ENCODE data around the gene SEC24B. TPM values are rescaled to one million over a fixed set of nuclear protein-coding genes. Genes with fewer than 3 reads are reported as not detected.

The SEC24B gene
- total and polyA plus RNA-seq, 2 experiments from 2014 or later, result 9.4 to 32.8 TPM

DNA sequence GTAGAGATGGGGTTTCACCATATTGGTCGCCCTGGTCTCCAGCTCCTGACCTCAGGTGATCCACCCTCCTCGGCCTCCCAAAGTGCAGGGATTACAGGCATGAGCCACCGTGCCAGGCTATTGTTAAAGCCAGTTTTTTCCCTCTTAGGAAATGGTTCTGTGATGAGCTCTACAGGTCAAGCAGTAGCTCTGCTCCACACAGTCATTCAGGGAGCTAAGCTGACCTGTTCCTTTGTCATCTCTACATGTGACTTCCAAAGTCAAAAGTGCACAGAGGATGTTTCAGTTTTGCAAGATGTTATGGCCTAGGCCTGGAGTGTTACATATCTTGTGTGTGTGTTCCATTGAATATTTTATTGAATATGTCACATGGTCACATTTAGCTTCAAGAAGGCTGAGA is 137.9 kb downstream of the SEC24B start:
- no peaks in the 10 kb centered on the region for H3K4me1 ChIP-seq (ENCODE audit: insufficient read depth)
- TF ChIP-seq ZNF462 (CRISPR knock-in tag; IDR thresholded peaks at IDR 0.05) (no peak), CREB1 (CRISPR knock-in tag; IDR thresholded peaks at IDR 0.05; ENCODE audit: low read depth) (no peak), EZH2 (IDR thresholded peaks at IDR 0.05; ENCODE audit: low read depth, unreplicated experiment) (no peak), NANOG (IDR thresholded peaks at IDR 0.05; ENCODE audit: borderline replicate concordance) (no peak), ETS1 (IDR thresholded peaks at IDR 0.05) (no peak), ZNF331 (CRISPR knock-in tag; IDR thresholded peaks at IDR 0.05; ENCODE audit: low read depth) (no peak), ZNF114 (CRISPR knock-in tag; IDR thresholded peaks at IDR 0.05) (no peak), POLR2AphosphoS5 (IDR thresholded peaks at IDR 0.05; ENCODE audit: low read depth) (no peak), CTCF (conservative IDR thresholded peaks at IDR 0.05; ENCODE audit: low read depth in 2 of 2) (no peak), EZH2phosphoT487 (IDR thresholded peaks at IDR 0.05; ENCODE audit: unreplicated experiment) (no peak), STAT1 (IDR thresholded peaks at IDR 0.05; ENCODE audit: unreplicated experiment) (no peak), JUNB (IDR thresholded peaks at IDR 0.05; ENCODE audit: unreplicated experiment) (no peak)
- TF ChIP-seq, protein P1, sequence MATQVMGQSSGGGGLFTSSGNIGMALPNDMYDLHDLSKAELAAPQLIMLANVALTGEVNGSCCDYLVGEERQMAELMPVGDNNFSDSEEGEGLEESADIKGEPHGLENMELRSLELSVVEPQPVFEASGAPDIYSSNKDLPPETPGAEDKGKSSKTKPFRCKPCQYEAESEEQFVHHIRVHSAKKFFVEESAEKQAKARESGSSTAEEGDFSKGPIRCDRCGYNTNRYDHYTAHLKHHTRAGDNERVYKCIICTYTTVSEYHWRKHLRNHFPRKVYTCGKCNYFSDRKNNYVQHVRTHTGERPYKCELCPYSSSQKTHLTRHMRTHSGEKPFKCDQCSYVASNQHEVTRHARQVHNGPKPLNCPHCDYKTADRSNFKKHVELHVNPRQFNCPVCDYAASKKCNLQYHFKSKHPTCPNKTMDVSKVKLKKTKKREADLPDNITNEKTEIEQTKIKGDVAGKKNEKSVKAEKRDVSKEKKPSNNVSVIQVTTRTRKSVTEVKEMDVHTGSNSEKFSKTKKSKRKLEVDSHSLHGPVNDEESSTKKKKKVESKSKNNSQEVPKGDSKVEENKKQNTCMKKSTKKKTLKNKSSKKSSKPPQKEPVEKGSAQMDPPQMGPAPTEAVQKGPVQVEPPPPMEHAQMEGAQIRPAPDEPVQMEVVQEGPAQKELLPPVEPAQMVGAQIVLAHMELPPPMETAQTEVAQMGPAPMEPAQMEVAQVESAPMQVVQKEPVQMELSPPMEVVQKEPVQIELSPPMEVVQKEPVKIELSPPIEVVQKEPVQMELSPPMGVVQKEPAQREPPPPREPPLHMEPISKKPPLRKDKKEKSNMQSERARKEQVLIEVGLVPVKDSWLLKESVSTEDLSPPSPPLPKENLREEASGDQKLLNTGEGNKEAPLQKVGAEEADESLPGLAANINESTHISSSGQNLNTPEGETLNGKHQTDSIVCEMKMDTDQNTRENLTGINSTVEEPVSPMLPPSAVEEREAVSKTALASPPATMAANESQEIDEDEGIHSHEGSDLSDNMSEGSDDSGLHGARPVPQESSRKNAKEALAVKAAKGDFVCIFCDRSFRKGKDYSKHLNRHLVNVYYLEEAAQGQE (IDR thresholded peaks at IDR 0.05; ENCODE audit: unreplicated experiment), result no peak
- no peak overlapping the region for H3K4me2 ChIP-seq
- no peaks in the 10 kb centered on the region for H3K4me1 Mint-ChIP-seq
- no peaks in the 10 kb centered on the region for H3K36me3 ChIP-seq (ENCODE audit: insufficient read depth)
- no peak overlapping the region for H3K27ac ChIP-seq (ENCODE audit: low read depth)
- DNase-seq (ENCODE audit: low spot score) (no peak), ATAC-seq (no peak)
- H3K27ac Mint-ChIP-seq, result no peak overlapping the region
- H3K4me3 Mint-ChIP-seq, result no peak overlapping the region
- no peaks in the 10 kb centered on the region for H3K27me3 ChIP-seq (ENCODE audit: insufficient read depth)
- no peak overlapping the region for H2AFZ ChIP-seq
- H3K4me3 ChIP-seq, result no peak overlapping the region
- H3K79me2 ChIP-seq (replicated peaks; ENCODE audit: insufficient read depth), result peaks cover 21% of the 10 kb centered on the region
- H3K27me3 Mint-ChIP-seq (ENCODE audit: insufficient read depth, low read depth, poor library complexity), result no peaks in the 10 kb centered on the region
- no peaks in the 10 kb centered on the region for H3K36me3 Mint-ChIP-seq (ENCODE audit: low read depth)
- 0 out of 2 replicates have a peak, but pooled peaks cover 2% of the 10 kb centered on the region for H4K20me1 ChIP-seq (replicated peaks; ENCODE audit: insufficient read depth)
- H3K9me2 ChIP-seq (ENCODE audit: insufficient read depth), result no peaks in the 10 kb centered on the region
- H3K9me3 Mint-ChIP-seq, result no peaks in the 10 kb centered on the region
- no peaks in the 10 kb centered on the region for H3F3A ChIP-seq (replicated peaks; ENCODE audit: low read depth)

Measured in GM23338 (cell line).